DLD1 (cell line): ENCODE results near the gene PADI2.

Source experiments
- in situ Hi-C: cut with HindIII; loops from 2 replicates; pipeline ENCODE4 v1.10.0; 2017; ENCODE audit warnings: low sequenced_read_pairs

PADI2 gene

GRCh38 chr1:17059391-17060305, 59.6 kb downstream of the PADI2 start:
- in situ Hi-C loops: no loop called here

GRCh38 chr1:17056551-17056950, 62.7 kb downstream of the PADI2 start:
- in situ Hi-C loops: no loop called here

GRCh38 chr1:17055801-17056200, 63.5 kb downstream of the PADI2 start:
- in situ Hi-C loops: no loop called here

GRCh38 chr1:17053685-17054410, 65.4 kb downstream of the PADI2 start, which contains the start of gene SDHB:
SDHB (minus strand) TSS chr1:17054032; CDS start chr1:17054019, 13 bp downstream.
- in situ Hi-C loops: no loop called here

- in situ Hi-C loops: no loop called here
Measured at GRCh38 chr1:17053086-17053684, 66.1 kb downstream of the PADI2 start.

GRCh38 chr1:17052641-17053040, 66.6 kb downstream of the PADI2 start:
- in situ Hi-C loops: no loop called here

GRCh38 chr1:17052038-17052437, 67.2 kb downstream of the PADI2 start:
- in situ Hi-C loops: no loop called here

- in situ Hi-C loops: no loop called here
Measured at GRCh38 chr1:17047924-17048323, 71.3 kb downstream of the PADI2 start.

- in situ Hi-C loops: no loop called here
Measured at GRCh38 chr1:17046334-17046657, 73.0 kb downstream of the PADI2 start.

- in situ Hi-C loops: no loop called here
Measured at GRCh38 chr1:17045634-17046333, 73.5 kb downstream of the PADI2 start.

- in situ Hi-C loops: no loop called here
Measured at GRCh38 chr1:17045150-17045549, 74.1 kb downstream of the PADI2 start.

- in situ Hi-C loops: no loop called here
Measured at GRCh38 chr1:17043676-17044075, 75.6 kb downstream of the PADI2 start.

GRCh38 chr1:17040135-17040534, 79.1 kb downstream of the PADI2 start:
- in situ Hi-C loops: no loop called here

- in situ Hi-C loops: no loop called here
Measured at GRCh38 chr1:17039522-17039921, 79.7 kb downstream of the PADI2 start.

- in situ Hi-C loops: no loop called here
Measured at GRCh38 chr1:17033481-17033880, 85.8 kb downstream of the PADI2 start.

GRCh38 chr1:17032741-17033140, 86.5 kb downstream of the PADI2 start:
- in situ Hi-C loops: no loop called here

- in situ Hi-C loops: no loop called here
Measured at GRCh38 chr1:17031436-17031835, 87.8 kb downstream of the PADI2 start.

GRCh38 chr1:17030206-17030605, 89.0 kb downstream of the PADI2 start:
- in situ Hi-C loops: no loop called here

- in situ Hi-C loops: no loop called here
Measured at GRCh38 chr1:17028662-17029188, 90.5 kb downstream of the PADI2 start.

GRCh38 chr1:17027900-17028299, 91.4 kb downstream of the PADI2 start:
- in situ Hi-C loops: no loop called here

- in situ Hi-C loops: no loop called here
Measured at GRCh38 chr1:17027403-17027802, 91.8 kb downstream of the PADI2 start.
